HG03575 (cell line): ENCODE measurements around the gene MTHFSD.

Experiments
- ATAC-seq: cut with Tn5 transposase; IDR thresholded peaks from one replicate; pipeline ENCODE4 v1.9.1; 2021; ENCODE audit not compliant: unreplicated experiment, insufficient number of reproducible peaks, low FRiP score; ENCODE audit errors: extremely low read depth

The MTHFSD gene

DNA sequence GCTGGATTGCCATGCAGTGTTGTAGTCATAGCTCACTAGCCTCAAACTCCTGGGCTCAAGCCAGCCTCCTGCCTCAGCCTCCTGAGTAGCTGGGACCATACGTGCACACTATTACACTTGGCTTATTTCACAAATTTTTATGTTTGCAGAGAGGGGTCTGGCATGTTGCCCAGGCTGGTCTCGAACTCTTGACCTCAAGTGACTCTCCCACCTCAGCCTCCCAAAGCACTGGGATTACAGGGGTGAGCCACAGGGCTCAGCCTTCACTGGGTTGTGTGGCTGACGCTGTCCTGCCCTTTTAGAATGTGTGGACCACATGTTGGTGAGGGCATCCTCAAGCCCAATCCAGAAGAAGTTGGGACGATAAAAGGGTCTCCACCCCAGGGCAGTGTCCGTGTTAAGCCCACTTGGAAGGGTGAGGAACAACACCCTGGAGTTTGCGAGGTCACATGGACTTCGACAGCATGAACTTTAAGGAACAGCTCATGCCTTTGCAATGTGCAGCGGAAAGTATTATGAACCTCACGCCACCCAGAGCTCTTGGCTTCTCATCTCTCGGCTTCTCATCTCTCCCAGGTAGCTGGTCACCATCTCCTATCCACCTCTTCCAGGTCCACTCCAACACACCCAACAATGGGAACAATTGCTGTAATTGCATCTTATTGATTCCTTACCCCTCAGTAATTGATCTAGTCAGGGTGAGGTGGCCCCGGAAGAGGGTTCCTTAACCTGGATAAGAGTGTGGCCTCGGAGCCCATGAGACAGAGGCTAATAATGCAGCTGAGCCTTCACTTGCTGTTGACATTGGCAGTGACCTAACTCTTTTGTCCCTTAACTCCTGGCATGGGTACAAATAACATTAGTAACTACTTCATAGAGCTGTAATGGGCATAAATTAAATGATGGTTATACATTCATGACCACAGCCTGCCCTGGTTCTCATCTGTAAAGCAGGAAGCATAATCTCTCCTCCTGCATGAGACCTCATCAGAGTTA lies 30.0 kb upstream of the MTHFSD start:
- ATAC-seq: no peak

- no peak for ATAC-seq
Measured at GRCh38 chr16:86584071-86584685, 29.1 kb upstream of the MTHFSD start.

GRCh38 chr16:86581458-86581857 lies 26.4 kb upstream of the MTHFSD start:
- ATAC-seq: no peak

- no peak for ATAC-seq
Measured at GRCh38 chr16:86580791-86581170, 25.7 kb upstream of the MTHFSD start.

DNA sequence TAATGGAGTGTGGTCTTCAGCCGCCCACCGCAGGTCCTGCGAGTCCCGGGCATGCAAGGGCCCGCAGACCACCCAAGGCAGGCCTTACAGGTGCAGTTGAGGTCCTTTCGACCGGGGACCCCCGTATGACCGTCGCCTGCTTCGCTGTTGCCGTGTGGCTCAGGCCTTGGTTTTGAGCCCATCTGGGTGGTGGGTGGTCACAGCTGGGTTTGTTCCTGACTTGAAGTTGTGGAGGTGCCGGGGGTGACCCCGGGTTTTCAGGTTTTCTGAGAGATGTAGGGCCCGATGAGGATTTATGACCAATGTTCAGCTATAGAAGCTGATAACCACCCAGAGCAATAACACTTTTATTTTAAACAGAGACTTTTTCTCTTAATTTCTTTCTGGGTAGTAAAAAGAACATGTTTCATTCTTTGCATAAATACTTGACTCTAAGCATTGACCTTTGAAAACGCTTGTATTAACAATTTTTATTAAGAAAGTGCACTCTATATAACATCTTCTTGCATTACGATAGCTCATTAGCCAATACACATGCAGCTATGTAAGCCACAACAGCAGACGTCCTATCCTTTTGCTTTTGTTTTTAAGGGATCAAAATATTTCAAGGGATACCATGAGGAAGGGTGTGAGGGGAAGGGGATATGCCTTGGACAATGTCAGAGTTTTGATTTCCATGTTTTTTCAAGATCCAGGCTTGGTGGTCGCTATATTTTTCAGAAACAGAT lies 25.2 kb upstream of the MTHFSD start:
- ATAC-seq: no peak

GRCh38 chr16:86579268-86580062 lies 24.4 kb upstream of the MTHFSD start:
- ATAC-seq: no peak

DNA sequence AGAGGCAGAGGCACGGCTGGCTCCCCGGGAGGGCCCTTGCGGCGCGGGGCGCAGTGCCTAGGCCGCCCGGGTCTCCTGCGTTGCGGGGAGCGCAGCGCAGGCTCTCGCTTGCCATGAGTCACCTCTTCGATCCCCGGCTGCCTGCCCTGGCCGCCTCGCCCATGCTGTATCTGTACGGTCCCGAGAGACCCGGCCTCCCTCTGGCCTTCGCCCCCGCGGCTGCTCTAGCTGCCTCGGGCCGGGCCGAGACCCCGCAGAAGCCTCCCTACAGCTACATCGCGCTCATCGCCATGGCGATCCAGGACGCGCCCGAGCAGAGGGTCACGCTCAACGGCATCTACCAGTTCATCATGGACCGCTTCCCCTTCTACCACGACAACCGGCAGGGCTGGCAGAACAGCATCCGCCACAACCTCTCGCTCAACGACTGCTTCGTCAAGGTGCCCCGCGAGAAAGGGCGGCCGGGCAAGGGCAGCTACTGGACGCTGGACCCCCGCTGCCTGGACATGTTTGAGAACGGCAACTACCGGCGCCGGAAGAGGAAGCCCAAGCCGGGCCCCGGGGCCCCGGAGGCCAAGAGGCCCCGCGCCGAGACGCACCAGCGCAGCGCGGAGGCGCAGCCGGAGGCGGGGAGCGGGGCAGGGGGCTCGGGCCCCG lies 23.7 kb upstream of the MTHFSD start:
- no peak for ATAC-seq

DNA sequence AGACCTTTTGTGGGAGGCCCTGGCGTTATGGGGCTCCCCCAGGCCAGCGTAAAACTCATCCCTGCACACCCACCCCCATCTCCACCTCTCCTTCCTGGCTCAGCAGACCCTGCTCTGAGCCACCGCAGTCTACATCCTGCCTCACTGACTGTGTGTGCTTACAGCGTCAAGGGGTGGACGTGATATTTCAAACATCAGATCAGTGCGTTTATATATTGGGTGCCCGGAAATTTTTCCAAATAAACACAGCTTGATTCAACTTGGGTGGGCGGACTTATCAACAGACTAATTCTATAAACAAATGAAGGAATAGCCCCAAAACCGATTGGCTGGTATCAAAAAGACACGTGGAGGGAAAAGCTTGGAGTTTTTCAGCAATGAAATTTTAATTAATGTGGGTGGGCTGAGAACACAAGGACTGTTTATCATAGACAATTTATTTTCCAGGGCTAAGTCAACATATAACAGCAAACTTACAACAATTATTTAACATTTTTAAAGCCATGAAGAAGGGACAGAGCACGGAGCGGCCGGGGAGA lies 23.1 kb upstream of the MTHFSD start, which contains the start of gene FOXL1:
FOXL1 (plus strand) TSS at position 489 of the 539 bp plus-strand sequence. CDS start 175 bp downstream, outside the sequence.
- no peak for ATAC-seq

- no peak for ATAC-seq
Measured at GRCh38 chr16:86577314-86577971, 22.4 kb upstream of the MTHFSD start.

GRCh38 chr16:86576591-86577313 lies 21.7 kb upstream of the MTHFSD start:
- ATAC-seq: no peak

- no peak for ATAC-seq
Measured at GRCh38 chr16:86575754-86576557, 20.9 kb upstream of the MTHFSD start.

DNA sequence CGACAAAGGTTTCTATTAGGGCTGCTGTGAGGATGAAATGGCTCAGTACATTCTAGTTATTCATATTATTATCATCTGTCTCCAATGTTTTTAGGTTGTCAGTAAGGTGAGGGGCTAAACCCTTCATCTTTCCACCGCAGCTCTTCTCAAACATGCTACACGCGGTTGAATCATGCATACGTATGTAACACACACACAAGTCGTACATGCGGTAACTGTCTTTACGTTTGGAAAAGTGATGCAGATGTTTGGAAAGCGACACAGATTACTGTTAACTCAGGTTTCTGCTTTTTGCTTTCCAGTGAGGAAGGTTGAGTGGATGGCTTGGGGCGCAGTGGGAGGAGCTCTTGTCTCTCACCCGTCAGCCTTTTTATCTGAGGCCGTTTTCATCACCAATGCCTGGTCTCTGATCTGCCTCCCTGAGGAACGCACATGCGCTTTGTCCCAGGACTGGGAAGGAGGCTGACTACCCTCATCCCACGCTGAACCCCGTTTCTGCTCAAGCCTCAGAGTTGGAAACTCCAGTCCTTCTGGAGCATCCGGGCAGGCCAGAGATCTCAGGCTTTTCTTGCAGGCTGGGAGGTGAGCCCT lies 20.2 kb upstream of the MTHFSD start:
- ATAC-seq: no peak

DNA sequence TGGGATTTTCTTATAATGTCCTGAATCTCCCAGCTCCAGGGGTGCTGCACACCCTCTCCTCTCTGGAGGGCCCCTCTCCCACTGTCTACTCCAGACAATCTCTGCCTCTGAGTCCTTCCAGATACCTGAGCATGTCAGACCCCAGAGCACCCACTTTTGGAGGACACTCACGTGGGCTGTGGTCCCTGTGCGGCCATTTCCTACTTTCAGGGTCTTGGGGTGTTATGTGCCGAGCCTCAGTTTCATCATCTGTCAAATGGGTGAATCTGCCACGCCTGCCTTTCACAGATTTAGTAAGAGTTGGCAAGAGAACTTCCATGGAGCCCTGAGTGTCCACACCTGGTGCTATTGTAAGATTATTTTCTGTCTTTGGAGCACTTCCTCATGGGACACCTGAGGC lies 19.6 kb upstream of the MTHFSD start:
- ATAC-seq: no peak

DNA sequence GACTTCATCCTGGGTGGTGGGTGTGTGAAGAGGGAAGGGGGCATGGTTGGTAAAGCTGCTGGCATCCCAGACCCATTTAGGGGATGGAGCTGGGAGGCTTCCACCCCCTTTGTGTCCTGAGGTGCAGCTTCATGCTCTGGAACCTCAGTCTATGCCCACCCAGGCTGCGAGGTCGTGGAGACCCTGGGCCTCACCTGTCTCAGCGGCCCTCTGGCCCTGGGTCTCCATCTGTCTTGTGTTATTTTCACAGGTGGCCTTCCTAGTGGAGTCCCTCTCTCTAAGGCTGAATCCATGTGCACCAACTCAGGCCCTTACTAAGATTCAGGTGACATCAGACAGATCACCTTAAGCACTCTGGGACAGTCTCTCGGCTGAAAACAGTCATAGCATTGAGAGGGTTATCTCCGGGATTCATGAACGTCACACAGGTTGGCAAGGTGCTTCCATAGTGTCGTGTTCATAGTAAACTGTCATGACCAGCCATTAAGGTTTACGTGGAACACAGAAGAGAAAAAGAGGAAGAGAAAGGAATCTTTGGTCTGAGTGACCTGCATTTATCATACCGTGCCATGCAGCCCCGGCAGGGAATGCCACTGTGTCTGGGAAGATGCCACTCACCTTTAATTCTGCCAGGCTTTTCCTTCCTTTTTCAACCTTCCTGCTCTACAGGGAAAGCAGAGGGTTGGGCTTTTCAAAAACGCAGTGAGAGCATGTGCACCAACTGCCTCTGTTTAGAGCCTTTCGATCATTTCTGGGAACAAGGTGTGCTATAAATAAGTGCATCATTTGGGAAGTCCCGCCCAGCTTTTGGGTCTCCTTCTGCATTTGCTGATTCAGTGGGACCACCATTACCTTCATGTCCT lies 18.8 kb upstream of the MTHFSD start:
- no peak for ATAC-seq

DNA sequence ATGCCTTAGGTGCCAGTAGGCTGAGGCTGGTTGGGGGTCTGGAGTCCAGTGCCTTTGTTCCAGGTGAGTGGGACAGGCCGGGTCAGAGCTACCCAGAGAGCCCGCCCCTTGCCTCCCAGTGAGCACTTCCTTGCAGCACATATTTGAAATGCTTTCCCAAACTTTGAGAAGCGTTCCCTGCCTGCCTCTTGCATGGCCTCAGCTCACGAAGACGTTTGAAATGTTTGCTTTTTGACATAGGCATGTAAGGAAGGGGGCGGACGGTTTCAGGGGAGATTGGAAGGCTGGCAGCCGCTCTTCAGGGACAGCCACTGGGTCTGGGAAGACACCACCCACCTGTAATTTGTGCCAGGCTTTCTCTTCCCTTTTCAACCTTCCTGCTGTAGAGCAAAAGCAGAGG lies 18.2 kb upstream of the MTHFSD start:
- ATAC-seq: no peak
